Measurements from ENCODE around the gene EVL.
A peak's percentile ranks its signal among the peaks of the same experiment; 100 is the strongest.
"Not testable (repeated sequence)": the region's sequence is repeated elsewhere in the genome, so short reads cannot be mapped to it uniquely, and the experiment has no call there.

Gene EVL, protein sequence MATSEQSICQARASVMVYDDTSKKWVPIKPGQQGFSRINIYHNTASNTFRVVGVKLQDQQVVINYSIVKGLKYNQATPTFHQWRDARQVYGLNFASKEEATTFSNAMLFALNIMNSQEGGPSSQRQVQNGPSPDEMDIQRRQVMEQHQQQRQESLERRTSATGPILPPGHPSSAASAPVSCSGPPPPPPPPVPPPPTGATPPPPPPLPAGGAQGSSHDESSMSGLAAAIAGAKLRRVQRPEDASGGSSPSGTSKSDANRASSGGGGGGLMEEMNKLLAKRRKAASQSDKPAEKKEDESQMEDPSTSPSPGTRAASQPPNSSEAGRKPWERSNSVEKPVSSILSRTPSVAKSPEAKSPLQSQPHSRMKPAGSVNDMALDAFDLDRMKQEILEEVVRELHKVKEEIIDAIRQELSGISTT

DNA sequence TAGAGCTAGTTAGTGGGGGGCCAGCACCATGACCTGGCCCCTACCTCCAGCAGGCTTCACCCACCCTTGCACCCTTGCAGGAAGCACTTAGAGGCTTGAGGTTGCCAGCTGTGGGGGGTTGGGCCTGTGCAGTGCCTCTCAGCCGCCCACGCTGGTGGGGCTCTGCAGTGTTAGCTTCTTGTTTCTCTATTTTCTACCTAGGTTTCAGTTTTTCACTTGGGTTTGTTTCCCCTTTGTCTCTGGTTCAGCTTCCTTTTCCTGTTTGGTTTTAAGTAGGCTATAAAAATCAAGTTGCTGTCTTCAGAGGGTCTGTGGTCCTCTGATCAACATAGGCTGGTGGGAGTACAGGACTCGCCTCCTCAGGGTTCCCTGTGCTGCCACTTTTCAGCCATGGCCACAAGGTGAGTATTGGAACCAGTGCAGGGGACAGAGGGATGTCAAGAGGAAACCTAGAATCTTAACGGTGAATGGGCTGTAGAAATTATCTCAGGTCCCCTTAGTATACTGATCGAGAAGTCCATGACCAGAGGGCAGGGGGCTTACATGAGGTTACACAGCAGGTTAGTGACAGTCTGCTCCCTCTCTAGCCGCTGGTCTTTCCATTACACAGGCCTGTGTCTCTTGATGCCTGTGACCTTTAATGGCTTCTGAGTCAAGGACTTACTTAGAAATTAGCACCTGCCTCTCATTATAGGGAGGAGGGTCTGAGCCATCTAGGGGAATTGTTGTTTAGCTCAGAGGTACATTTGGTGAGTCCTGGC lies at the start of gene EVL:
TSS of gene EVL (plus strand) at position 312 of the 761 bp plus-strand sequence. CDS start at position 391, 79 bp downstream.
- no peak for DNase-seq (ENCODE audit: insufficient read length, low spot score)
- FAIRE-seq, result no peak

DNA sequence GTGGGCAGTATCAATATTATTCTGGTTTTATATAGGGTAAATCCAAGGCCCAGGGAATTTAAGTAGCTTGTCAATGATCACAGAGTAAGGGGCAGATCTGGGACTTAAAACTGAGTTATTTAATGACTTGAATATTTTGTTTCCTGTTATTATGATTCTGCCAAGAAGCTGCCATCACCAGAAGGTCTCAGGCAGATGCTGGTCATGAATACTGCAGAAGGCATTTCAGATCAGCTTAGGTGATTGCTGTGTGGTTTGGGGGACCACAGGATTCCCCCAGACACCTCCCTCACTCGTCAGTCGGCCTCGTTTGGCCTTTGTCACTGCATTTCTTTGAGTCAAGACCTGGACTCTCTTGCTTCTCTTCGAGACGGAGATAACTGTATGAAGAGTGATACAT lies 47.7 kb upstream of the EVL start:
- DNase-seq (ENCODE audit: insufficient read length, low spot score) (no peak), FAIRE-seq (no peak)

DNA sequence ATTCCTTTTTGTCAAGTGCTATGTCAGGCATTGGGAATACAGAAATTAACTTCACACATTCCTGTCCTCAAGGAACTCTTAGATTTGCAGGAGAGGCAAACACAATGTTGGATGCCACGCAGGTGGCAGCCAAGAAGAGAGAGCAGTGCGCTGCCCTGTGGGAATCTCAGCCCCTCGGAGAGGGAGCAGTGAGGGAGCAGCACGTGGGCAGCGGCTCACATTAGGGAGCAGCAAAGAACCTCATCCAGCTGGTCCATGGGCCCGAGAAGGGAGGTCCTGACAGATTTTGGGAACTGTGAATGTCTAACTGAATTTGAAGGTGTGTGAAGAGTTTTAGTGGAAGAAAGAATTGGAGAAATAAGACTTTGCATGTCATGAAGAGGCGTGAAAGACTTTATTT lies 47.2 kb upstream of the EVL start:
- FAIRE-seq (no peak), DNase-seq (ENCODE audit: insufficient read length, low spot score) (no peak)

DNA sequence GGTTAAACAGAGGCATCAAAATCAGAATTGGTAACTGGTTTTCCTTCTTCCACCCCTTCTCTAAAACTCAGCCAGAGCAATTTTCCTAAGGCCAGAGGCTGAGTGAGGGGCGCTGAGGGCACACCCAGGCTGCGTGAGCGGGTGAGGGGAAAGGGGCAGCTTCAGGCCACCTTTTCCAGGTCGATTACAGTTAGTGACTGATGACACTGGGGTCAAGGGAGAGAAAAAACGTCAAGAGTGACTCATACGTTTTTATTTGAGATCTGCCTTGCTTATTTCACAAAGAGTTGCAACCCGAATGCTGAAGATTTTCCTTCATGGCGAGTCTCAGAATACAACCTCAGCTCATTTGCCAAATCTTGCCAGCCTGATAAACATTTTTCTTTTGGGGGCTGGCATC lies 46.7 kb upstream of the EVL start:
- DNase-seq (ENCODE audit: insufficient read length, low spot score), result no peak
- FAIRE-seq, result no peak

DNA sequence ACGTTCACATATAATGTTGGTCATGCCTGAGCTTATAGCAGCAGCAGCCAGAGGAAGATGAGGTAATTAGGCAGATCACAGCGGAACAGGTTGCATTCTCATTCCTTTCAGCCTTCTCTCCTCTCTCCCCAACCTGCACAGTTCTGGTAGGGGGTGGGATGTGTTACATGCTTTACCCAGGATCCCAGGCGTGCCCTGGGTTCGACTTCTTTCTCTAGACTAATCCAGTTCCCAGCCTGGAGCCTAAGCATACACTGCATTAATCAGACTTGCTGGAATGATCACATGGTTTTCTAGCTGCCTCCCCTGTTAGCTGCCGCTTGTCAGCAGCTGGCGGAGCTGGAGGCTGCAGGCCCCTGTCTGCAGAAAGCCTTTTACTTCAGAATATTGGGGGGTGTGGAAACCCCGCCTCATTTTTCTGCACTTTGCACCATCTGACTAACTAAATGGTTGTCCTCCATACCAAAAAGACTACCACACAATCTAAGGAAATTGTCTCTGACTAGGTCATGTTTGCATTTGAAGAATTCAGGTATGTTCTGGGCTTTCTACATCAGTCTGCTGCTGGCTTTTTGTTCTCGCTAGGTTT lies 46.0 kb upstream of the EVL start:
- no peak for FAIRE-seq

DNA sequence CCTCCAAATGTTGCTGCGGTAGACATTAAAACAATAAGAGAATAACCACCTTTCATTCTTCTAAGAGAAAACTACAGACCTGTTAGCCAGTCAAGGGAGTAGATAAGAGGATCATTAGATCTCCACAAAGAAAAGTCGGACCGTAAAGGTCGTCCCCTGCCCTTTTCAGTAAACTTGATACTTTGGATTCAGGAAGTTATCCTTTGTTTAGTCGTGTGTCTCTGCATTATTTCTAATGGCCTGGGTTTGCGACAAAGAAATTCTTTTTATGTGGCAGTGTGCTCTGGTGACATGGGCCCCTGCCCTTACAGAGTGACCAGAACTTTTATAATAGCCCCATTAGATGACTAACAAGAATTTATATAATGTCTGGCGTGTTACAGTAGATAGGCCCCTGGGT lies 44.6 kb upstream of the EVL start:
- FAIRE-seq (no peak), DNase-seq (ENCODE audit: insufficient read length, low spot score) (no peak)

More for the DNA sequence above, 46.0 kb upstream of the EVL start:
- no peak for DNase-seq (ENCODE audit: insufficient read length, low spot score)

DNA sequence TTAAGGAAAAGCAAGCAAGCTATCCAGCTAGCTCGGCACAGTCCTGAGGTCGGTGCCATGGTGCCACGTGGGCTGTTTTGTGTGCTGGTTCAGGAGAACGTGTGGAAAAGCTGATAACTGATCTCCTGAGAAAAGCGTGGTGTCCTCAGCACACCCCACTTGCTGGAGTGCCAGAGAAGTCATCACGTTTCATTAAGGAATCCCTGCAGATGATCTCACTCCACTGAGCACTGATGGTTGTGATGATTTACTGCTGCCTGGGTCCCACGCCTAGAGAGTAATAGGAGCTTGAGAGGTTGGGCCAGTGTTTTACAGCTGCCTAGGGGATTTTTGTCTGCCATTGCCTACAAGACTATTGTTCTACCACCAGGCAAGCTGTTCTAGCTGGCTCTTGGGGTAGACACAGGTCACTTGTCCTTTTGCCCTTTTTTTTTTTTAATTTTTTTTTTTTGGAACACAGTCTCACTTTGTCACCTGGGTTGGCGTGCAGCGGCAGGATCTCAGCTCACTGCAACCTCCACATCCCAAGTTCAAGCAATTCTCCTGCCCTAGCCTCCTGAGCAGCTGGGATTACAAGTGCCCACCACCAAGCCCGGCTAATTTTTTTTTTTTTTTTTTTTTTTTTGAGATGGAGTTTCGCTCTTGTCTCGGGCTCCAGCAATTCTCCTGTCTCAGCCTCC lies 42.3 kb upstream of the EVL start:
- peak; percentile 38 for FAIRE-seq
- DNase-seq (ENCODE audit: insufficient read length, low spot score), result peak; percentile 78

DNA sequence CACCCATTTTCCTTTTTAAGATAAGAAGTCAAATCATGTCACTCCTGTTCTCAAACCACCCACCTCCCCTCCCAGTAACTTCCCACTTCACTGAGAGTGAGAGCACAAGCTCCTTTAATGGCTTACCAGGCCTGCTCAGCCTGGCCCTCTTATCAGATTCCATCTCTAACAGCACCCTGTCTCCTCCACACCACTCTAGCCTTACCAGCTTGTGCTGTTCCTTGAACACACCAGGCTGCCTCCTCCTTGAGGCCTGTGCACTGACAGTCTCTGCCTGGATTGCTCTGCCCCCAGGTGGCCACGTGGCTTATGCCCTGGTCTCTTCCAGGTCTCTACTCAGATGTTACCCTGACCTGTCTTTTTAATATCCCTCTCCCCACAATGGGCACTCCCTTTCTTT lies 40.1 kb upstream of the EVL start:
- DNase-seq (ENCODE audit: insufficient read length, low spot score) (peak; percentile 52), FAIRE-seq (no peak)

DNA sequence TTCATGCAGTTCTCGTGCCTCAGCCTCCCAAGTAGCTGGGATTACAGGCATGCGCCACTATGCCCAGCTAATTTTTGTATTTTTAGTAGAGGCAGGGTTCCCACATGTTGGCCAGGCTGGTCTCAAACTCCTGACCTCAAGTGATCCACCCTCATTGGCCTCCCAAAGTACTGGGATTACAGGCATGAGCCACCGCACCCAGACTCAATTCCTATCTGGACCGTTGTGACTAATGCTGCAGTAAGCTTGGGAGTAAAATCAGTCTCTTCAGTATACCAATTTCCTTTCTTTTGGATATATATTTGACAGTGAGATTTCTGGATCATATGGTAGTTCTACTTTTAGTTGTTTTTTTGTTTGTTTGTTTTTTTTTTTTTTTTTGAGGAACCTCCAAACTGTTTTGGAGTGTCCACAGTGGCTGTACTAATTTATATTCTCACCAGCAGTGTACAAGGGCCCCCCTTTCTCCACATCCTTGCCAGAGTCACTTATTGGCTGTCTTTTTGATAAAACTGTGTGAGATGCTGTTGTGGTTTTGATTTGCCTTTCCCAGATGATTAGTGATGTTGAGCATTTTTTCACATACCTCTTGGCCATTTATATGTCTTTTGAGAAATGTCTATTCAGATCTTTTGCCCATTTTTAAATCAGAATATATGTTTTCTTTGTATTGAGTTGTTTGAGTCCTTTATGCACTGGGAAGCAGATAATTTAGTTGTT lies 37.3 kb upstream of the EVL start:
- FAIRE-seq, result no peak

DNA sequence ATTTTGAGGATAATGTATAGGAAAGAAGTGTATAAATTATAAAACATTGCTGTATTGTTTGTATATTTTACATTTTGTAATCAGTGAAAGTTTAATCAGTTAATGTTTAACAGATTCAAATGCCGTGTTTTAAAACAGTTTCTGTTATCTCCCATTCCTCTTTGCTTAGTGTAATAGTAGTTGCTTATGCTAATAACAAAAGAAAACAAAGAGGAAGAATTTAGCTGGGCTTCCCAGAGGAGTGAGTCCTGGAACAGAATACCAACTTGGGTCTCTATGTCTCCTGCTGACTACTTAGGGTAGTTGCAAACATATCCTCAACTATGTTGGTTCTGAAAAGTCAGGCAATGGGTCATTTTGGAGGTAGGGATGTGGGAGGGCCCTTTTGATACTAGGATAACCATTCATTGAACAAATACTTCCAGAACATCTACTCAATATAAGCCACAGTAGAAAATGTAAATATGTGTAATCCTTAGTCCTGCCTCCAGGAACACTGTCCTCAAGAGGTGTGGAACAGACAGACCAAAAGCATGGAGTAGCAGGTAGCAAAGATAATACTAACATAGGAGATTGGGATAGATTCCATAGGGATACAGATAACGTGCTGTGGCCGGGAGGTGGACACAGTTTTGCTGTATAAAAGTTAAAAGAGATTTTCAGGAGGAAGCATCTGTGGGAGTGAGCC lies 36.1 kb upstream of the EVL start:
- no peak for DNase-seq (ENCODE audit: insufficient read length, low spot score)
- FAIRE-seq, result no peak

More for the DNA sequence above, 37.3 kb upstream of the EVL start:
- no peak for DNase-seq (ENCODE audit: insufficient read length, low spot score)

DNA sequence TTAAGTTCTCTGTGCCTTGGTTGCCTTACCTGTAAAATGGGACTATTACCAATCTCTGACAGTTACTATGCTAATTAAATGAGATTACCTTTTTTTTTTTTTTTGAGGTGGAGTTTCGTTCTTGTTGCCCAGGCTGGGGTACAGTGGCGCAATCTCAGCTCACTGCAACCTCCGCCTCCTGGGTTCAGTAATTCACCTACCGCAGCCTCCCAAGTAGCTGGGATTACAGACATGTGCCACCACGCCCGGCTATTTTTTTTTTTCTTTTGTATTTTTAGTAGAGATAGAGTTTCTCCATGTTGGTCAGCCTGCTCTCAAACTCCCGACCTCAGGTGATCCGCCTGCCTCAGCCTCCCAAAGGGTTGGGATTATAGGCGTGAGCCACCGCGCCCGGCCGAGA lies 35.2 kb upstream of the EVL start:
- not testable (repeated sequence) for FAIRE-seq; DNase-seq (ENCODE audit: insufficient read length, low spot score)

DNA sequence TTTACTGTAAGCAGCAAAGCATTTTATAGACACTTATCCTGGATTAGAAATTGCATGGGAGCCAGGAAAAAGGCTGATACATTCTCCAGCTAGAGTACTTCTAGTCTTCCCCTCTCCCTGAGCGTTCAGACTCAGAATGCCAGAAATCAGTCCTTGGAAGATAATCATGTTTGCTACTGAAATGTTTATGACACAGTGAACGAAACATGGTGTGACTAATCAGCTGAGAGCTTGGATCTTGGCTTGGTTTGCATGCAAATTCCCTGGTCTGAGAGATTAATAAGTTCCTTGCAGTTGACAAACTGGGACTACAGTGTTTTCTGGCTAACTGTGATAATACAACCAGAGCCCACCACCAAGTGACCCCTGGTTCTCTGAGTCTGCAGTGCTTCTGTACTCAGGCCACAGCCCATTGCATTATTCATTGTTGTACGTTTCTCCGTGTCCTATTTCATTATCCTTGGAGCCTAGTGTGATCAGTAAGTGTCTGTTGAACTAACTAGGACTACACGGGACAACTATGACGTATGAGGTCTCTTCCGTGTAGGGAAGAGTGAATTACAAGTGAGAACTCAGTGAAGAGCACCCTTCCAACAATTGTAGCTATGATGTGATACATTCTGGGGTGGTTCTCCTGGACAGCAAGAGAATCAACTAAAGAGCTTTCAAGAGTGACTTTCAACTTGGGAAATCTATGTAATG lies 34.6 kb upstream of the EVL start:
- FAIRE-seq (no peak), DNase-seq (ENCODE audit: insufficient read length, low spot score) (no peak)

DNA sequence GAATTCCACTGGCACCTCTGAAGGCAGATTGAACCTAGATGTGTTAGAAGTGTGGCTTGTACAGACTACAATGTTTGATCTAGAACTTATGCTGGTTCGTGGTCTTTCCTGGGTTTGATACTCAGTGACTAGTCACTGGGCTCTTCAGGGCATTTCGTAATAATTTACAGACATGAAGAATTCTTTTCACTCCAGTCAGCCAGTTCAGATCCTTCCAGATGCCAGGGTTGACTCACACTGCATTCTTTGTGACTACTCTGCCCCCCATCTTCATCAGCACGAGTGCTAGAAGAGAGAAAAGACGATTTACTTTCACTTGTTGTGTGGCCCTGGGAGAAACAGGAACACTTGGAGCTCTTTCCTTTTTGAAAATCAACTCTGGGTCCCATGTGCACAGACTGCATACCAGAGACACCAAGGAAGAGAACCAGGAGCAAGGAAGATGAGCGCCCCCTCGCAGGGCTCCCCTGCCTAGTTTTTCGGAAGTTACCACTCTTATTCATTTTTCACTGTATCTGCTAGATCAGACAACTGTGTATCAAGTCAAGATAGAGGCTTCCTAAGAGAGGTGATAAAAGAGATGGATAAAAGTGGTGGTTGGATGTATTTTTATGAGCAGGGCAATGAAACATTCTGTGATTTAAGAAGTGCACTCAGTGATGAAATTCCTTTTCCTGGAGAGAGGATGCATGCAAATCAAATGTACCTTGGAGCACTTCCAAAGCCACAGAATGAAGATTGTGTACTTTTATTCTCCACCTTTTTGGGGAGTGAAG lies 33.5 kb upstream of the EVL start:
- FAIRE-seq (peak; percentile 94), DNase-seq (ENCODE audit: insufficient read length, low spot score) (peak; percentile 86)

DNA sequence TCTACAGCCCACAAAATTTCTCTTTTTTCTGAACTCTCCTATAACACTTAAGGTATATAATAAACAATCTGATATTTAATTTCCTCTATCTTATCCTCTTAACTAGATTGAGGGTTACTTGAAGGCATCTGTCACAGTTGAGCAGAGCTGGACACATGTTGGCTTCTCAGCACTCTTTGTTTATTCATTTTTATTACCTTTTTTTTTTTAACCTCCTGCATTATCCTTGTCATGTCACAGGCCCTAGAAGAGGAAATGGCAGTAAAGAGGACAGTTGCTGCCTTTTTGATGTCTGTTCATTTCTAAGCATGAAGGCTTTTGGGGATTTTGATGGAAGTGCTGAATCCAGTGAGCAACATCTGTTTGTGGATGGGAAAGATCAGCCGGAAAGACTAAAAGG lies 32.5 kb upstream of the EVL start:
- DNase-seq (ENCODE audit: insufficient read length, low spot score), result no peak
- FAIRE-seq, result no peak

DNA sequence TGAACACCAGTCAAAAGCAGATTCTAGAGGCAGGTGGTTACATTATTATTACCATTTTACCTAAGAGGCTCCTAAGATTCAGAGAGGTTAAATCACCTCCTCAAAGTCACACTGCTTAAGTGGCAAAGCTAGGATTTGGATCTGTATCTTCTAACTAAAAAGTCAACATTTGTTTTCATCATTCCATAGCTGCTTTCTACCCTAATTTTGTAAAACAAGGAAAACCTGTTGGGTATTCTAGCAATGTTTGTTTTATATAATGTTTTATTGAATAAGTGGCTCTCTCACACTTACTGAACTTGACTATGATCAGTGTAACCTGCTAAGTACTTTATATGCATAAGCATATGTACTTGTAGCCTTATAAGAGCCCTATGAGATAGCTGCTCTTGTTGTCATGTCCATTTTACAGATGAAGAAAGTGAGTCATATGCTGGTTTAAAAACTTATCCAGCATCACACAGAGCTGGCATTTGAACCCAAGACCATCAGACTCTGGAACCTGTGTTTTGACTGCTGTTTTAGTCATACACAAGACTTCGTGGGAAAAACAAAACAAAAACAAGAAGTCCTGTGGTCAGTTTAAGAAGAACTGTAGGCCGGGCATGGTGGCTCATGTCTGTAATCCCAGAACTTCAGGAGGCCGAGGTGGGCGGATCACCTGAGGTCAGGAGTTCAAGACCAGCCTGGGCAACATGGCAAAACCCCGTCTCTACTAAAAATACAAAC lies 31.7 kb upstream of the EVL start:
- FAIRE-seq (no peak), DNase-seq (ENCODE audit: insufficient read length, low spot score) (no peak)

DNA sequence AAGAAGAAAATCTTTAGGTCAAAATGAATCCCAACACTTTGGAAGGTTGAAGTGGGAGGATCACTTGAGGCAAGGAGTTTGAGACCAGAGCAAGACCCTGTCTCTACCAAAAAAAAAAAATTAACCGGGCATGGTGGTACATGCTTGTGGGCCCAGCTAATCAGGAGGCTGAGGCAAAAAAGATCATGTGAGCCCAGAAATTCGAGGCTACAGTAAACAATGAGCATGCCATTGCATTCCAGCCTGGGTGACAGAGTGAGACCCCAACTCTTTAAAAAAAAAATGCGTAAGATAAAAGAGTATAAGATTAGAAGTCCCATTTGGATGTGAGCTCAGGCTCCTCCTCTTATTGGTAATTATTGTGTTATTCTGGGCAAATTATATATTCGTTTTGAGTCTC lies 30.8 kb upstream of the EVL start:
- FAIRE-seq (no peak), DNase-seq (ENCODE audit: insufficient read length, low spot score) (no peak)

DNA sequence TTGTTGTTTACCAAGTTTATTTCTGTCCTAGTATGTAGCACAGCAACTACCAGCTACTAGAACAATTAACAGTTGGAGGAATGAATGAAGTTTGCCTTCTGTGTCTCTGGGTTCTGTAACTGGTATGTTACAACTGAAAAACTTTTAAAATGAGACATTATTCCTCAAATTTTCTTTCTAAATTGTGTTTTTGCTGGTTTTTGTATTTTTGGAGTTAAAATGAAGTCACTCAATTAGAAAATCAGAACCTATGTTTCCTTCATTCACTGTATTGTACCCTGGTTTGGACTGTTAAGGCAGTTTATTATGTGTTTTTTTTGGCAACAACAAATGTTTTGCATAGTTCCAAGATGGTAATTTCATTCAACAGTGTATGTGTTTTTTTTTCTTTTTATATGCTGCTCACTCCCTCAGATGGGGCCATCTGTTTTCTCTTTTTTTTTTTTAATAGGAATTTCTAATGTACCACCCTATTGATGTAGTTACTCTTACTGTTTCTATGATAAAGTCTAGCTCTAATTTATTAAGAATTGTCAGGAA lies 30.2 kb upstream of the EVL start:
- DNase-seq (ENCODE audit: insufficient read length, low spot score) (no peak), FAIRE-seq (no peak)

DNA sequence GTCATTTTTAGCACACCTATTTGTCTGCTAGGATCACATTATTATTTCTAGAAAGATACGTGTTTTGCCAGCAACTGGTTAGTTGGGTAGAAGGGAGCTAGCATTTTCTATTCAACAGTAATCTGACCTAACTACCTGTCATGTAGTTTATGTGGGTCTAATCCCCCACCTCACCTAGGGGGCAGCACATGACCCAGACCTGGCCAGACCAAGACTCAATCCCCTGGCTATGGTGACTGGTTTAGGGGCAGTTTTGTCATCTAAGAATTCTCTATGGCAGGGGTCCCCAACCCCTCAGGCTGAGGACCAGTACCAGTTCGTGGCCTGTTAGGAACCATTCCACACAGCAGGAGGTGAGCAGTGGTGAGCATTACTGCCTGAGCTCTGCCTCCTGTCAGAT lies 29.5 kb upstream of the EVL start:
- no peak for FAIRE-seq
- DNase-seq (ENCODE audit: insufficient read length, low spot score), result no peak

Data from HTR-8/SVneo (cell line).